GM12892 (cell line): ENCODE results near the gene SKOR1.

Source experiments
- POLR2A ChIP-seq: IDR thresholded peaks from 2 replicates; pipeline ENCODE4 v1.6.1; 2011; ENCODE audit warnings: low read depth, low read length, control low read depth
- POLR2AphosphoS5 ChIP-seq: IDR thresholded peaks from 2 replicates; pipeline ENCODE4 v1.6.1; 2011; ENCODE audit warnings: low read depth, low read length, control low read depth
- TAF1 ChIP-seq: IDR thresholded peaks from 2 replicates; pipeline ENCODE4 v1.6.1; 2011; ENCODE audit warnings: low read depth, mild to moderate bottlenecking, control low read depth, low read length, borderline replicate concordance

GRCh38 chr15:67836134-67836455, 10.8 kb downstream of the SKOR1 start:
- TF ChIP-seq POLR2AphosphoS5 (no peak), POLR2A (no peak), TAF1 (no peak)
